PFSK-1 (cell line): ENCODE measurements around the gene C11orf58.

Source experiments
- POLR2AphosphoS5 ChIP-seq: IDR thresholded peaks from 2 replicates; pipeline ENCODE4 v1.6.1; 2012; ENCODE audit warnings: low read depth, mild to moderate bottlenecking, control low read depth, low read length, moderate library complexity
- SIN3A ChIP-seq: IDR thresholded peaks from 2 replicates; pipeline ENCODE4 v1.6.1; 2012; ENCODE audit warnings: mild to moderate bottlenecking, low read length, moderate library complexity, borderline replicate concordance; ENCODE audit not compliant: insufficient read depth
- TF ChIP-seq, protein P1 (sequence below), 2 experiments: IDR thresholded peaks; 2 replicates each; pipeline versions ENCODE4 v1.6.1 to v1.8.0; 2011 to 2012; ENCODE audit warnings: low read depth in 2 of 2, low read length in 2 of 2, control low read depth in 1 of 2, inconsistent platforms in 1 of 2, mild to moderate bottlenecking in 1 of 2, moderate library complexity in 1 of 2; ENCODE audit not compliant: insufficient read depth in 1 of 2

DNA sequence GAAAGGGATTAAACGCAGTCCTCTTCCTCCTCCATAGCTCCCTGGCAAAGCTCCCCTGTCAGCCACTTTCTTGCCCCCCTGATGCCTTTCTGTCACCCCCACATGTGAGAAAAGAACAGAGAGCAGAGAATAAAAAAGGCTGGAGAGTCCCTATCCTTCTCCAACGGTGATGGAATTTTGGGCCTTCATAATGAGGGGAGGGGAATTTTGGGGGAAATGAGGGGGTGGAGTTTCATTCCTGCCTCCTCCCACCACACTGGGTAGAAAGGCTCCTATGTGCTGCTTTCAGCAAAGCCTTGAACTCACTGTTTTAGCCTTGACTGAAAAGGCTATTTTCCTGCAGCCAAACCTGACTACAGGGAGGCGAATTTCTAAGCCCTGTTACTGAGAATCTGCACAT is 59.3 kb downstream of the C11orf58 start:
- TF ChIP-seq, protein P1, sequence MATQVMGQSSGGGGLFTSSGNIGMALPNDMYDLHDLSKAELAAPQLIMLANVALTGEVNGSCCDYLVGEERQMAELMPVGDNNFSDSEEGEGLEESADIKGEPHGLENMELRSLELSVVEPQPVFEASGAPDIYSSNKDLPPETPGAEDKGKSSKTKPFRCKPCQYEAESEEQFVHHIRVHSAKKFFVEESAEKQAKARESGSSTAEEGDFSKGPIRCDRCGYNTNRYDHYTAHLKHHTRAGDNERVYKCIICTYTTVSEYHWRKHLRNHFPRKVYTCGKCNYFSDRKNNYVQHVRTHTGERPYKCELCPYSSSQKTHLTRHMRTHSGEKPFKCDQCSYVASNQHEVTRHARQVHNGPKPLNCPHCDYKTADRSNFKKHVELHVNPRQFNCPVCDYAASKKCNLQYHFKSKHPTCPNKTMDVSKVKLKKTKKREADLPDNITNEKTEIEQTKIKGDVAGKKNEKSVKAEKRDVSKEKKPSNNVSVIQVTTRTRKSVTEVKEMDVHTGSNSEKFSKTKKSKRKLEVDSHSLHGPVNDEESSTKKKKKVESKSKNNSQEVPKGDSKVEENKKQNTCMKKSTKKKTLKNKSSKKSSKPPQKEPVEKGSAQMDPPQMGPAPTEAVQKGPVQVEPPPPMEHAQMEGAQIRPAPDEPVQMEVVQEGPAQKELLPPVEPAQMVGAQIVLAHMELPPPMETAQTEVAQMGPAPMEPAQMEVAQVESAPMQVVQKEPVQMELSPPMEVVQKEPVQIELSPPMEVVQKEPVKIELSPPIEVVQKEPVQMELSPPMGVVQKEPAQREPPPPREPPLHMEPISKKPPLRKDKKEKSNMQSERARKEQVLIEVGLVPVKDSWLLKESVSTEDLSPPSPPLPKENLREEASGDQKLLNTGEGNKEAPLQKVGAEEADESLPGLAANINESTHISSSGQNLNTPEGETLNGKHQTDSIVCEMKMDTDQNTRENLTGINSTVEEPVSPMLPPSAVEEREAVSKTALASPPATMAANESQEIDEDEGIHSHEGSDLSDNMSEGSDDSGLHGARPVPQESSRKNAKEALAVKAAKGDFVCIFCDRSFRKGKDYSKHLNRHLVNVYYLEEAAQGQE (IDR thresholded peaks at IDR 0.05; ENCODE audit: insufficient read depth in 1 of 2, low read depth in 2 of 2, low read length in 2 of 2) = no peak
- TF ChIP-seq SIN3A (no peak), POLR2AphosphoS5 (no peak)
